ENCODE measurements around the gene TMC1. TPM values are rescaled to one million over a fixed set of nuclear protein-coding genes. Genes with fewer than 3 reads are reported as not detected.

Gene TMC1
- total RNA-seq, 1 donor from 2014 or later: not detected

DNA sequence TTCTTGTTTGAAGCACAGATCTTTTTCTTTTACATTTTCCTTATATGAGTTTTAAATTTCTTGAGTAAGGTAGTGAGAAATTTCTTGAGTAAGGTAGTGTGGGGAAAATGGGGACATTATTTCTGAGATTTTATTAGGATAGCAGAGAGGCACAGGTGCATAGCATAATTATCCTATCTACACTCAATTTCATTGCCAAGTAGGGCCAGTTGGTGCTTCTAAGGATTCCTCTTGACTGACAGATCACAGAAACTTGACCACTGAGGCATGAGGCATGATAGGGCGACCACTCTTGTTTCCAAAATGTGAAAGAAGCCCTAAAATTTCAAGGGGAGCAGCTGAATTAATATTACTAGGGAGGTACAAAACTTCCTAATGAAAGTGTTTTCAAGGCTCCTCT is 31.4 kb upstream of the TMC1 start:
- Mint-ChIP-seq H3K9me3 (ENCODE audit: low read depth) (no peaks in the 10 kb centered on the region), H3K4me3 (ENCODE audit: unreplicated experiment) (no peak overlapping the region), H3K36me3 (ENCODE audit: low read depth) (no peaks in the 10 kb centered on the region), H3K27ac (ENCODE audit: unreplicated experiment) (no peak overlapping the region), H3K4me1 (ENCODE audit: low read depth) (no peaks in the 10 kb centered on the region), H3K27me3 (ENCODE audit: low read depth) (no peaks in the 10 kb centered on the region)
- TF ChIP-seq, protein P1, sequence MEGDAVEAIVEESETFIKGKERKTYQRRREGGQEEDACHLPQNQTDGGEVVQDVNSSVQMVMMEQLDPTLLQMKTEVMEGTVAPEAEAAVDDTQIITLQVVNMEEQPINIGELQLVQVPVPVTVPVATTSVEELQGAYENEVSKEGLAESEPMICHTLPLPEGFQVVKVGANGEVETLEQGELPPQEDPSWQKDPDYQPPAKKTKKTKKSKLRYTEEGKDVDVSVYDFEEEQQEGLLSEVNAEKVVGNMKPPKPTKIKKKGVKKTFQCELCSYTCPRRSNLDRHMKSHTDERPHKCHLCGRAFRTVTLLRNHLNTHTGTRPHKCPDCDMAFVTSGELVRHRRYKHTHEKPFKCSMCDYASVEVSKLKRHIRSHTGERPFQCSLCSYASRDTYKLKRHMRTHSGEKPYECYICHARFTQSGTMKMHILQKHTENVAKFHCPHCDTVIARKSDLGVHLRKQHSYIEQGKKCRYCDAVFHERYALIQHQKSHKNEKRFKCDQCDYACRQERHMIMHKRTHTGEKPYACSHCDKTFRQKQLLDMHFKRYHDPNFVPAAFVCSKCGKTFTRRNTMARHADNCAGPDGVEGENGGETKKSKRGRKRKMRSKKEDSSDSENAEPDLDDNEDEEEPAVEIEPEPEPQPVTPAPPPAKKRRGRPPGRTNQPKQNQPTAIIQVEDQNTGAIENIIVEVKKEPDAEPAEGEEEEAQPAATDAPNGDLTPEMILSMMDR (IDR thresholded peaks at IDR 0.05): no peak
- DNase-seq (ENCODE audit: low spot score): no peak

DNA sequence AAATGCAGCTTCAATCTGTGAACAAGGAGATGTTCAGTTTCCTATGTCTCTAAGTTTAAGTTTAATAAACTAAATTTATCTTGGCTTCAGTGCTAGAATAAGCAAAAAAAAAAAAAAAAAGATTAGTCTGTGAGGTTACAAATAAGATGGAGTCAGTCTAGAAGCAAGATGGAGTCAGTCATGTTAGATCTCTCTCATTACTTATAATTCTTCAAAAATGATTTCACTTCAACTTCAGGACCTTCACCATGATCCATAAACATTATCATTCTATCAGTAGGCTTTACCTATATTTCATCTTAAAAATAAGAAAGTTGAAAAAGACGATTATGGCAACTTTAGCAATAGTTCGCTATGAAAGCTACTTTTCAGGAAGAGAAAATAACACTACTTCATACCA is 30.2 kb upstream of the TMC1 start:
- TF ChIP-seq, protein P1 (IDR thresholded peaks at IDR 0.05): no peak
- Mint-ChIP-seq H3K4me3 (ENCODE audit: unreplicated experiment) (no peak overlapping the region), H3K36me3 (ENCODE audit: low read depth) (no peaks in the 10 kb centered on the region), H3K27ac (ENCODE audit: unreplicated experiment) (no peak overlapping the region), H3K27me3 (ENCODE audit: low read depth) (no peaks in the 10 kb centered on the region), H3K4me1 (ENCODE audit: low read depth) (no peaks in the 10 kb centered on the region), H3K9me3 (ENCODE audit: low read depth) (no peaks in the 10 kb centered on the region)
- no peak for DNase-seq (ENCODE audit: low spot score)

DNA sequence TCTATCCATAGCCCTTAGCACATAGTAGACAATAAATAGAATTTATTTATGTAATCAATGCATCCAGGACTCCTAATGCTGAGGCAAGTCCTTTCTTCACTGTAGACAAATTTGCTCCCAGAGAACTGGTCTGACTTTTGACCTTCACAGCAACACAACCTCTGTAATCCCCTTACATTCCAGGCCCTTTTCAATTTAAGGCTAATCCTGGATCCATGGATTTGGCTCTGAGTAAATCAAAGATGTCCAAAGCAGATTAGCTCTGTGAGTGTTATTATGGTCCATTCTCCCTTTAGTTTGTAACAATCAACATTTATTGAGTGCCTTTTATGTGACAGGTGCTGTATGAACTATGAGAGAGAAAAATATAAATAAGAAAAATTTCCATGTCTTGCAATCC is 27.4 kb upstream of the TMC1 start:
- no peak for DNase-seq (ENCODE audit: low spot score)
- Mint-ChIP-seq H3K27ac (ENCODE audit: unreplicated experiment) (no peak overlapping the region), H3K4me1 (ENCODE audit: low read depth) (no peaks in the 10 kb centered on the region), H3K27me3 (ENCODE audit: low read depth) (no peaks in the 10 kb centered on the region), H3K4me3 (ENCODE audit: unreplicated experiment) (no peak overlapping the region), H3K9me3 (ENCODE audit: low read depth) (no peaks in the 10 kb centered on the region), H3K36me3 (ENCODE audit: low read depth) (no peaks in the 10 kb centered on the region)
- TF ChIP-seq, protein P1 (IDR thresholded peaks at IDR 0.05): no peak

DNA sequence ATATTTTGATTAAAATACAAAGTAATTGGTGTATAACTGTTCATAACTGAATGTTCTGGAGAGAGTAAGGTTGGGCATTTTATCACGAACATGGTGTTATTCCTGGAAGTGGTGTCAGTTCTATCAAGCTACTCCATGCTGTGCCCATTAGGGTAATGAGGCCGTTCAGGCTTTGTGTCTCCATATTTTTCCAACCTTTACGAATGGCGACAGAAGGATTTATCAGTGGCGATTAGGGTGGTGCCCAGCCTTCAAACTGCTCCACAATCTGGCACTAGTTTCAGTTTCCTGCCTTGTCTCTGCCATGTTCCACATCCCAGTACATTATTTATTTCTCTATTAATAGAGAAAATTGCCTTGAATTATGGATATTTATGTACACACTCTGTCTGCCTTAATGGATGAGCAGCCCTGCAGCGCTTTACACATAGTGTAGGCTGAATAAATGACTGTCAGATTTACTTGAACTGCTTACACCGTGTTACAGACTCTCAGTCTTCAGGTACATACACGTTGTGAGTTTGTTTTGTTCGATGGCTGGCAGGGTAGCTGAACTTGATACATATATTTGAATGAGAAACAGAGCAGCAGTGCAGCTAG is 23.9 kb upstream of the TMC1 start:
- Mint-ChIP-seq H3K27ac (ENCODE audit: unreplicated experiment) (no peak overlapping the region), H3K9me3 (ENCODE audit: low read depth) (no peaks in the 10 kb centered on the region), H3K36me3 (ENCODE audit: low read depth) (no peaks in the 10 kb centered on the region), H3K4me3 (ENCODE audit: unreplicated experiment) (no peak overlapping the region), H3K27me3 (ENCODE audit: low read depth) (no peaks in the 10 kb centered on the region), H3K4me1 (ENCODE audit: low read depth) (no peaks in the 10 kb centered on the region)
- TF ChIP-seq, protein P1 (IDR thresholded peaks at IDR 0.05): no peak
- DNase-seq (ENCODE audit: low spot score): no peak

DNA sequence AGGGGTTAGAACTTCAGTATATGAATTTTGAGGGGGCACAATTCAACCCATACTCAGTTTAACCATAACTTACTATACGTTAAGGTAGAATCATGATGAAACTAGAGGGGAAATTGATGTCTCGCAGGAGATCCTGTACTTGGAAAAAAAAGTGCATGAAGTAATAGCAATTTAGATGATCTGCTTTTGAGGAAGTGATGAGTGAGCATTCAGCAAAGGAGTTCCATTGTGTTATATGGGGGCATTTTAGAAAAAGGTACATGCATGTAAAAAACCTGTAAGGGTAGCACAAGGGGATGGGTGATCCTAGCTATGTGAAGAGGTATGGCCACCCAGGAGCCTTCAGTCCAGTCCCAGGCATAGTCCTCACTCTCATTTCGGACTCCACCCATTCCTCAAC is 14.8 kb upstream of the TMC1 start:
- Mint-ChIP-seq H3K4me1 (ENCODE audit: low read depth) (peaks cover 15% of the 10 kb centered on the region), H3K27me3 (ENCODE audit: low read depth) (no peaks in the 10 kb centered on the region), H3K4me3 (ENCODE audit: unreplicated experiment) (no peak overlapping the region), H3K36me3 (ENCODE audit: low read depth) (no peaks in the 10 kb centered on the region), H3K27ac (ENCODE audit: unreplicated experiment) (no peak overlapping the region), H3K9me3 (ENCODE audit: low read depth) (no peaks in the 10 kb centered on the region)
- no peak for DNase-seq (ENCODE audit: low spot score)
- TF ChIP-seq, protein P1 (IDR thresholded peaks at IDR 0.05): no peak

All from chondrocyte (in vitro differentiated cells).